SK-N-SH treated with all-trans-retinoic acid at 6 μM for 48 hours (cell line): Measurements from ENCODE around the gene PRRT2.
A peak's percentile ranks its signal among the peaks of the same experiment; 100 is the strongest.

ENCODE experiments used
- ATAC-seq: fragments of 200-7000 bp; cut with Tn5 transposase; 3 replicates; pipeline ENCODE4 v1.9.1; 2020; ENCODE audit warnings: mild to moderate bottlenecking, moderate library complexity
- ARNTL ChIP-seq: fragments of 450-650 bp; formaldehyde crosslinking; IDR thresholded peaks from 2 replicates; pipeline ENCODE4 v1.5.0; 2020; ENCODE audit warnings: low read depth, mild to moderate bottlenecking, moderate library complexity, borderline replicate concordance
- BACH2 ChIP-seq: fragments of 250-450 bp; sonication (Bioruptor Pico); IDR thresholded peaks from 2 replicates; pipeline ENCODE4 v1.9.0; 2021; ENCODE audit warnings: mild to moderate bottlenecking, borderline replicate concordance
- CREB5 ChIP-seq: fragments of 250-450 bp; sonication (Bioruptor Pico); IDR thresholded peaks from 2 replicates; pipeline ENCODE4 v1.5.1; 2020; ENCODE audit warnings: low read depth, mild to moderate bottlenecking, moderate library complexity
- CSDC2 ChIP-seq: fragments of 250-450 bp; sonication (Bioruptor Pico); IDR thresholded peaks from 2 replicates; pipeline ENCODE4 v1.5.0; 2020; ENCODE audit warnings: mild to moderate bottlenecking, moderate library complexity
- ESRRG ChIP-seq: fragments of 250-450 bp; sonication (Bioruptor Pico); IDR thresholded peaks from 2 replicates; pipeline ENCODE4 v1.6.1; 2021; ENCODE audit warnings: mild to moderate bottlenecking
- GLIS3 ChIP-seq: fragments of 250-450 bp; sonication (Bioruptor Pico); IDR thresholded peaks from 2 replicates; pipeline ENCODE4 v1.5.0; 2020; ENCODE audit warnings: mild to moderate bottlenecking, moderate library complexity
- ISL1 ChIP-seq: fragments of 250-450 bp; sonication (Bioruptor Pico); IDR thresholded peaks from 2 replicates; pipeline ENCODE4 v2.1.2; 2022; ENCODE audit warnings: mild to moderate bottlenecking, moderate library complexity
- PATZ1 ChIP-seq: fragments of 250-450 bp; sonication (Bioruptor Pico); IDR thresholded peaks from 2 replicates; pipeline ENCODE4 v1.8.0; 2020; ENCODE audit warnings: mild to moderate bottlenecking, moderate library complexity, borderline replicate concordance
- PPARA ChIP-seq: fragments of 250-450 bp; sonication (Bioruptor Pico); IDR thresholded peaks from 2 replicates; pipeline ENCODE4 v1.5.0; 2020; ENCODE audit warnings: mild to moderate bottlenecking, borderline replicate concordance
- SNAI2 ChIP-seq: fragments of 250-450 bp; sonication (Bioruptor Pico); IDR thresholded peaks from 2 replicates; pipeline ENCODE4 v1.5.0; 2020; ENCODE audit warnings: mild to moderate bottlenecking, moderate library complexity
- TCF4 ChIP-seq: fragments of 250-450 bp; sonication (Bioruptor Pico); IDR thresholded peaks from 2 replicates; pipeline ENCODE4 v1.8.0; 2021; ENCODE audit warnings: mild to moderate bottlenecking, moderate library complexity, borderline replicate concordance
- TOX ChIP-seq: fragments of 250-450 bp; sonication (Bioruptor Pico); IDR thresholded peaks from 2 replicates; pipeline ENCODE4 v1.8.0; 2021; ENCODE audit warnings: mild to moderate bottlenecking, moderate library complexity, borderline replicate concordance
- ZFP3 ChIP-seq: fragments of 250-450 bp; sonication (Bioruptor Pico); IDR thresholded peaks from 2 replicates; pipeline ENCODE4 v1.5.0; 2020; ENCODE audit warnings: mild to moderate bottlenecking, moderate library complexity
- ZNF565 ChIP-seq: fragments of 450-650 bp; formaldehyde crosslinking; conservative IDR thresholded peaks from 2 replicates; pipeline ENCODE4 v1.5.0; 2020; ENCODE audit warnings: low read depth, mild to moderate bottlenecking, moderate library complexity
- ZNF70 ChIP-seq: fragments of 450-650 bp; formaldehyde crosslinking; IDR thresholded peaks from 2 replicates; pipeline ENCODE4 v1.5.0; 2020; ENCODE audit warnings: mild to moderate bottlenecking, moderate library complexity
- ZNF8 ChIP-seq: fragments of 450-650 bp; formaldehyde crosslinking; IDR thresholded peaks from 2 replicates; pipeline ENCODE4 v1.5.0; 2020; ENCODE audit warnings: mild to moderate bottlenecking, moderate library complexity
- TF ChIP-seq, protein P1 (sequence below): fragments of 250-450 bp; sonication (Bioruptor Pico); IDR thresholded peaks from 2 replicates; pipeline ENCODE4 v1.5.0; 2020; ENCODE audit warnings: mild to moderate bottlenecking, moderate library complexity
- TF ChIP-seq, protein P2 (sequence below): fragments of 250-450 bp; sonication (Bioruptor Pico); IDR thresholded peaks from 2 replicates; pipeline ENCODE4 v1.8.0; 2021; ENCODE audit warnings: low read depth, mild to moderate bottlenecking, moderate library complexity, borderline replicate concordance

Gene PRRT2

GRCh38 chr16:29811896-29812665 is at the start of gene PRRT2:
TSS of gene PRRT2 (plus strand) at chr16:29812193. CDS start at chr16:29813055, 862 bp downstream.
- TF ChIP-seq ARNTL (CRISPR knock-in tag) (no peak), ESRRG (CRISPR knock-in tag) (no peak), ZFP3 (CRISPR knock-in tag) (no peak), CSDC2 (CRISPR knock-in tag) (no peak), ZNF8 (CRISPR knock-in tag) (no peak), ISL1 (CRISPR knock-in tag) (no peak), PPARA (CRISPR knock-in tag) (no peak), GLIS3 (CRISPR knock-in tag) (no peak), SNAI2 (CRISPR knock-in tag) (no peak), BACH2 (CRISPR knock-in tag) (no peak), ZNF565 (no peak), ZNF70 (CRISPR knock-in tag) (no peak)
- TF ChIP-seq, protein P1, sequence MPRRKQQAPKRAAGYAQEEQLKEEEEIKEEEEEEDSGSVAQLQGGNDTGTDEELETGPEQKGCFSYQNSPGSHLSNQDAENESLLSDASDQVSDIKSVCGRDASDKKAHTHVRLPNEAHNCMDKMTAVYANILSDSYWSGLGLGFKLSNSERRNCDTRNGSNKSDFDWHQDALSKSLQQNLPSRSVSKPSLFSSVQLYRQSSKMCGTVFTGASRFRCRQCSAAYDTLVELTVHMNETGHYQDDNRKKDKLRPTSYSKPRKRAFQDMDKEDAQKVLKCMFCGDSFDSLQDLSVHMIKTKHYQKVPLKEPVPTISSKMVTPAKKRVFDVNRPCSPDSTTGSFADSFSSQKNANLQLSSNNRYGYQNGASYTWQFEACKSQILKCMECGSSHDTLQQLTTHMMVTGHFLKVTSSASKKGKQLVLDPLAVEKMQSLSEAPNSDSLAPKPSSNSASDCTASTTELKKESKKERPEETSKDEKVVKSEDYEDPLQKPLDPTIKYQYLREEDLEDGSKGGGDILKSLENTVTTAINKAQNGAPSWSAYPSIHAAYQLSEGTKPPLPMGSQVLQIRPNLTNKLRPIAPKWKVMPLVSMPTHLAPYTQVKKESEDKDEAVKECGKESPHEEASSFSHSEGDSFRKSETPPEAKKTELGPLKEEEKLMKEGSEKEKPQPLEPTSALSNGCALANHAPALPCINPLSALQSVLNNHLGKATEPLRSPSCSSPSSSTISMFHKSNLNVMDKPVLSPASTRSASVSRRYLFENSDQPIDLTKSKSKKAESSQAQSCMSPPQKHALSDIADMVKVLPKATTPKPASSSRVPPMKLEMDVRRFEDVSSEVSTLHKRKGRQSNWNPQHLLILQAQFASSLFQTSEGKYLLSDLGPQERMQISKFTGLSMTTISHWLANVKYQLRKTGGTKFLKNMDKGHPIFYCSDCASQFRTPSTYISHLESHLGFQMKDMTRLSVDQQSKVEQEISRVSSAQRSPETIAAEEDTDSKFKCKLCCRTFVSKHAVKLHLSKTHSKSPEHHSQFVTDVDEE (CRISPR knock-in tag), result no peak
- ATAC-seq, result peak; percentile 15

DNA sequence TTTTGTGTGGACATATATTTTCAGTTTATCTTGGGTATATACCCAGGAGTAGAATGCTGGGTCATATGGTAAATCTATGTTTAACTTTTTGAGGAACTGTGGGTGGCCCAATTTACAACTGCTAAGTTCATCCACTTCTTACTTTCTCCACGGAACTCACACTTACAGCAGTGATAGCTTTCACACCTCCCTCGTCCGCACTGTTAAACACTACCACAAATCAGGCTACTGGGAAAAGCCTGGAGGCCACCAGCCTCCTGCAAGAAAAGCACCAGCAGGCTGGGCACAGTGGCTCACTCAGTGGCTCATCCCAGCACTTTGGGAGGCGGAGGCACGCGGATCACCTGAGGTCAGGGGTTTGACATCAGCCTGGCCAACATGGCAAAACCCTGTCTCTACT is 48.7 kb upstream of the PRRT2 start:
- no peak for ATAC-seq
- TF ChIP-seq TCF4 (no peak), GLIS3 (CRISPR knock-in tag) (no peak), PATZ1 (CRISPR knock-in tag) (no peak), ZNF565 (no peak), CREB5 (CRISPR knock-in tag) (no peak)
- TF ChIP-seq, protein P2, sequence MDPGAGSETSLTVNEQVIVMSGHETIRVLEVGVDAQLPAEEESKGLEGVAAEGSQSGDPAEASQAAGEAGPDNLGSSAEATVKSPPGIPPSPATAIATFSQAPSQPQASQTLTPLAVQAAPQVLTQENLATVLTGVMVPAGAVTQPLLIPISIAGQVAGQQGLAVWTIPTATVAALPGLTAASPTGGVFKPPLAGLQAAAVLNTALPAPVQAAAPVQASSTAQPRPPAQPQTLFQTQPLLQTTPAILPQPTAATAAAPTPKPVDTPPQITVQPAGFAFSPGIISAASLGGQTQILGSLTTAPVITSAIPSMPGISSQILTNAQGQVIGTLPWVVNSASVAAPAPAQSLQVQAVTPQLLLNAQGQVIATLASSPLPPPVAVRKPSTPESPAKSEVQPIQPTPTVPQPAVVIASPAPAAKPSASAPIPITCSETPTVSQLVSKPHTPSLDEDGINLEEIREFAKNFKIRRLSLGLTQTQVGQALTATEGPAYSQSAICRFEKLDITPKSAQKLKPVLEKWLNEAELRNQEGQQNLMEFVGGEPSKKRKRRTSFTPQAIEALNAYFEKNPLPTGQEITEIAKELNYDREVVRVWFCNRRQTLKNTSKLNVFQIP (CRISPR knock-in tag), result no peak
- TF ChIP-seq, all 23 proteins: peak for 0

DNA sequence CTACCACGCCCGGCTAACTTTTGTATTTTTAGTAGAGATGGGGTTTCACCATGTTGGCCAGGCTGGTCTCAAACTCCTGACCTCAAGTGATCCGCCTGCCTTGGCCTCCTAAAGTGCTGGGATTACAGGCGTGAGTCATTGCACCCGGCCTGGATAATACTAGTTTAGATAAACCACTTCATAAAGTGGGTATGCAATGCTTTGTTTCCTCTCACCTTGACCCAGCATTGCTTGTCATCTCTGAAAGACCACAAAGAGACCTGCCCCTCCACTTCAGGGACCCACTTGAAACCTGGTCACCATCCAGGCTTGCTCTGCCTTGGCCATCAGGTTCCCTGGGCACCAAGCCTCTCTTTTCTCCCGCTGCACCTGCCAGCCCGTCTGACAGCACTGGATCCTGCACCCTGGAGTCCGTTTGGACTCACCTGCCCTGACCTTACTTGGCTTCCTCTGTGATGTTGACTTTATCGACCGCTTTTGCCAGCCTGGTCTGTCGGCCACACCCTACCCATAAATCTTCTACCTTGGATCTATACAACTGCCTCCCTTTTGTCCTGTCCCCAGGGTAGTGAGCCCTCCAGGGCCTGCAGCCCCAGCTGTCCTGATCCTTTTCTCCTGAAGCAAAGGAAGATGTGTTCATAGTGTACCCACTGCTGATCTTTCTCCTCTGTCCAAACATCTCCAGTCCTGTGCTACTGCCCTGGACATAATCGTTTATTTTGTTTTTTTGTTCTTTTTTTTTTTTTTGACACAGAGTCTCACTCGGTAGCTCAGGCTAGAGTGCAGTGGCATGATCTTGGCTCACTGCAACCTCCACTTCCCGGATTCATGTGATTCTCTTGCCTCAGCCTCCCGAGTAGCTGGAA is 46.6 kb upstream of the PRRT2 start:
- TF ChIP-seq CREB5 (CRISPR knock-in tag), result no peak
- no peak for TF ChIP-seq TOX (CRISPR knock-in tag)
- no peak for TF ChIP-seq PPARA (CRISPR knock-in tag)
- no peak for TF ChIP-seq ZNF70 (CRISPR knock-in tag)
- ATAC-seq, result no peak
